ENCODE measurements around the gene JMJD7.
A peak's percentile ranks its signal among the peaks of the same experiment; 100 is the strongest.

Gene JMJD7

GRCh38 chr15:41827880-41828806 lies at the start of gene JMJD7:
Gene JMJD7 (plus strand): TSS chr15:41828092. CDS start chr15:41828125, 33 bp downstream.
- peak; percentile 91 to 93 for DNase-seq

GRCh38 chr15:41778521-41778920 lies 49.4 kb upstream of the JMJD7 start:
- no peak for DNase-seq

GRCh38 chr15:41779662-41780157 lies 48.2 kb upstream of the JMJD7 start:
- no peak for DNase-seq

GRCh38 chr15:41780266-41780665 lies 47.6 kb upstream of the JMJD7 start:
- no peak for DNase-seq

GRCh38 chr15:41780727-41781126 lies 47.2 kb upstream of the JMJD7 start:
- DNase-seq: no peak

- no peak for DNase-seq
These were observed 45.3 kb upstream of the JMJD7 start for GRCh38 chr15:41782371-41783282.

GRCh38 chr15:41783296-41783695 lies 44.6 kb upstream of the JMJD7 start:
- no peak for DNase-seq

- DNase-seq: no peak
These were observed 39.6 kb upstream of the JMJD7 start for GRCh38 chr15:41788262-41788661.

GRCh38 chr15:41789236-41789635 lies 38.7 kb upstream of the JMJD7 start:
- DNase-seq: no peak

GRCh38 chr15:41789662-41790061 lies 38.2 kb upstream of the JMJD7 start:
- DNase-seq: no peak

GRCh38 chr15:41790169-41790568 lies 37.7 kb upstream of the JMJD7 start:
- no peak for DNase-seq

GRCh38 chr15:41790756-41791546 lies 36.9 kb upstream of the JMJD7 start:
- DNase-seq: no peak

GRCh38 chr15:41791547-41791937 lies 36.4 kb upstream of the JMJD7 start:
- DNase-seq: no peak

GRCh38 chr15:41792000-41792637 lies 35.8 kb upstream of the JMJD7 start:
- no peak for DNase-seq

GRCh38 chr15:41794081-41794480 lies 33.8 kb upstream of the JMJD7 start:
- DNase-seq: no peak

GRCh38 chr15:41795996-41796856 lies 31.7 kb upstream of the JMJD7 start:
- DNase-seq: no peak

- DNase-seq: no peak
These were observed 30.5 kb upstream of the JMJD7 start for GRCh38 chr15:41797201-41797944.

GRCh38 chr15:41798607-41799487 lies 29.0 kb upstream of the JMJD7 start:
- no peak for DNase-seq

GRCh38 chr15:41799488-41799805 lies 28.4 kb upstream of the JMJD7 start:
- no peak for DNase-seq

Data from CD4-positive, alpha-beta T cell treated with Interleukin-4 for 1 hour (primary cell).